SK-N-MC (cell line): Measurements from ENCODE around the gene SLC17A4.

Experiments used
- DNase-seq: peaks from one replicate; pipeline ENCODE4 v3.0.0-alpha.2; 2011; ENCODE audit warnings: low read depth, low spot score
- H3K27ac ChIP-seq: fragments of 200-600 bp; sonication (generic); 2 replicates; pipeline ENCODE4 v1.5.1; 2016; ENCODE audit warnings: mixed run types
- H3K36me3 ChIP-seq: fragments of 200-600 bp; sonication (generic); 2 replicates; pipeline ENCODE4 v1.6.1; 2017; ENCODE audit warnings: antibody characterized with exemption, low read length, mixed read lengths; ENCODE audit not compliant: insufficient read depth
- H3K4me3 ChIP-seq: fragments of 200-600 bp; sonication (generic); 2 replicates; pipeline ENCODE4 v1.5.1; 2016
- H3K9ac ChIP-seq: fragments of 200-600 bp; sonication (generic); 2 replicates; pipeline ENCODE4 v1.8.0; 2017; ENCODE audit warnings: mixed run types, mixed read lengths; ENCODE audit not compliant: insufficient read length
- H3K9me3 ChIP-seq: fragments of 200-600 bp; sonication (generic); 2 replicates; pipeline ENCODE4 v1.6.1; 2017; ENCODE audit warnings: low read depth, mild to moderate bottlenecking, antibody characterized with exemption, low read length, moderate library complexity, mixed read lengths
- EZH2 ChIP-seq: fragments of 200-600 bp; sonication (generic); IDR thresholded peaks from one replicate; pipeline ENCODE4 v1.6.1; 2017; ENCODE audit warnings: antibody characterized with exemption
- FOXP2 ChIP-seq: optimal IDR thresholded peaks from 2 replicates; pipeline ENCODE3; 2011; ENCODE audit warnings: mild to moderate bottlenecking, moderate library complexity; ENCODE audit not compliant: insufficient read depth; ENCODE audit errors: extremely low read length, control extremely low read depth
- POLR2AphosphoS5 ChIP-seq: IDR thresholded peaks from 2 replicates; pipeline ENCODE4 v1.6.1; 2012; ENCODE audit warnings: mild to moderate bottlenecking, low read depth, low read length, borderline replicate concordance

The SLC17A4 gene

DNA sequence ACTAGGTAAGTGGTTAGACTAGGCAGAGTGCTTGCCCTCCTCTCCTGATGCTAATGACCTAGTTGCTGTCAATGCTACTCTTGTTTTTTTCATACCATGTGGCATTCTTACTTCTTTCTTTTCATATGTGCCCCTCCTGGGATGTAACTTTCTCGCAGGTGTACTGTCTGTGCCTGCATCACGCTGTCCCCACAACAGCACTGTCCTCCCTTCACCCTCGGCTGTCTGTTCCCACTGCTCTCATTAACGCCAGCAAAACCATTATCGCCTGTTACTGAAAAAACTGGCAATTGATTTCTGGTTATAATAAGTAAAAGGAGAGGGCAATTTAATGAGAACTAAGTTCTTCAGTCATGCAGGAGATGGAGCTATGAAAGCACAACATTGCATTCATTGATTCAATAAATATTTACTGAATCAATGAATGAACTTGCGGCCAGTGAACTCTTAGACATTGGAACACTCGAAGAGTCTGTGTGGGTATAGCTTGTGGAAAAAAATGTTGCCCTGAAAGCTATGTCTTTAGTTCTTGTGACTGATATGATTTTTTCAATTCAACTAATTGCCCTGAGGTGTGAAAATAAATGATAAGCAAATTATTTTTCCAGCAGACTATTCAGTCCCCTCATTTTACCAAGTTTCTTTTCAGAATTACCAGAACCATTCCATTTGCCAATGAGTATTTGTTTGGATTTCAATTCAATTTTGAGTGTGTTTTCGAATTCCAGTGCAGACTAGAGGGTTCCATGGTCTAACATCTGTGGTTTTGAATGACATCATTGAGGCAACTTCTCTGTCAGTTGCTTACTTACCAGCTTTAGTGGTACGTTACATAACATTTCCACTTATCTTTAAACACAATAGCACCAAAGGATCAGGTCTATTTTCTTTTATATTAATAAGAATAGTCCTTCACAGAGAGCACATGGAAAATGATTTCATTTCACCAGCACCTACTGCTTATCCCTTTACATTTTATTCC is 2.1 kb downstream of the SLC17A4 start:
- Histone ChIP-seq H3K9me3 (no peaks in the 10 kb centered on the region), H3K27ac (no peak overlapping the region), H3K4me3 (no peak overlapping the region), H3K9ac (no peak overlapping the region), H3K36me3 (no peaks in the 10 kb centered on the region)
- TF ChIP-seq FOXP2 (no peak), POLR2AphosphoS5 (no peak), EZH2 (no peak)
- no peak for DNase-seq

DNA sequence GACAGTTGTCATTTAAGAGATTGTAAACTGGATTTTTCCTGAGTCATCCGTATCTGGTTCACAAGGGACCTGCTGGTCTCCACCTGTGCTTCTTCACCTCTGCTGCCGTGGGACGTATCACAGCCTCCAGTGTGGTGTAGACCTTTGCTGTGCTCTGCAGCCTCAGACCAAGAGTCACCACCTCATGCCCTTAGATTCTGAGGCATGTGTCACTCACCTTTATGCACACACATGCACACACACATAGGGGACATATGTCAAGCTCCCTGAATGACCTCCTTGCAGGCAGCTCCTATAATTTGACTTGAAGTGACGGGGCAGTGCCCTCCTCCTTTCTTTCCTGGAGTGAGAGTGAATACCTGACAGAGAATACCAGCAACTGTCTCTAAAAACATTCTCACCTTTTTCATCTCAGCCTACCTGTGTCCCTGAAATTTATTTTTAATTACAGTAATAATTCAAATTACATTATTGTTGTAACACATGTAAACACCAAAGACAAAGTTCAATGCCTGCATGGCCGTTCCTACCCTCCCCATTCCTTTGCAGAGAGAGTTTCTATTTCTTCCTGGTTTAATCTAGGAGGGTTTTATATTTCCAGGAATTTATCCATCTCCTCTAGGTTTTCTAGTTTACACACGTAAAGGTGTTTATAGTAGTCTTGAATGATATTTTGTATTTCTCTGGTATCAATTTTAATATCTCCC is 3.5 kb downstream of the SLC17A4 start:
- no peak overlapping the region for H3K4me3 ChIP-seq
- no peak for DNase-seq
- no peaks in the 10 kb centered on the region for H3K36me3 ChIP-seq
- H3K27ac ChIP-seq, result no peak overlapping the region
- TF ChIP-seq EZH2, result no peak
- no peak for TF ChIP-seq POLR2AphosphoS5
- TF ChIP-seq FOXP2, result no peak
- H3K9me3 ChIP-seq, result no peaks in the 10 kb centered on the region
- no peak overlapping the region for H3K9ac ChIP-seq

- Histone ChIP-seq H3K9ac (no peak overlapping the region), H3K36me3 (no peaks in the 10 kb centered on the region), H3K9me3 (no peaks in the 10 kb centered on the region), H3K27ac (no peak overlapping the region), H3K4me3 (no peak overlapping the region)
- no peak for TF ChIP-seq POLR2AphosphoS5
- TF ChIP-seq EZH2, result no peak
- TF ChIP-seq FOXP2, result no peak
- DNase-seq, result no peak
These were observed 10.1 kb downstream of the SLC17A4 start for GRCh38 chr6:25764611-25765010.

DNA sequence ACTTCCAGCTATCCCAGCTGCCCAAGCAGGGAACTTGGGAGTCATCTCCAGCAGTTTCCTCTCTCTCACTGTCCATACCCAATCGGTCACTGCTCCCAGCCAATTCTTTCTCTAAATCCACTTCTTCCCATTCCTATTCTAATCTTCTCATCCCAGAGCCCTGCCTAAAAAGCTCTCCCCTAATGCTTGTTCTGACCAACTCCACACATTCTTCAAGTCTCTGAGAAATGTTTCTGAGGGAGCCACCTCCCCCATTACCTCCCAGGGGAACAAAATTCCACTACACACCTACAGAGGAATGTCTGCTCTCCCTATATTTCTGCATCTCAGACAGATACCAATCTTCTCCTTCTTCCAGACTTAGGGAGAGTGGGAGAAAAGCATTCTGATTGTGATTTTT is 14.0 kb downstream of the SLC17A4 start:
- H3K27ac ChIP-seq, result no peak overlapping the region
- no peaks in the 10 kb centered on the region for H3K9me3 ChIP-seq
- no peak overlapping the region for H3K4me3 ChIP-seq
- no peak overlapping the region for H3K9ac ChIP-seq
- no peaks in the 10 kb centered on the region for H3K36me3 ChIP-seq
- DNase-seq, result no peak
- TF ChIP-seq EZH2 (no peak), POLR2AphosphoS5 (no peak), FOXP2 (no peak)

DNA sequence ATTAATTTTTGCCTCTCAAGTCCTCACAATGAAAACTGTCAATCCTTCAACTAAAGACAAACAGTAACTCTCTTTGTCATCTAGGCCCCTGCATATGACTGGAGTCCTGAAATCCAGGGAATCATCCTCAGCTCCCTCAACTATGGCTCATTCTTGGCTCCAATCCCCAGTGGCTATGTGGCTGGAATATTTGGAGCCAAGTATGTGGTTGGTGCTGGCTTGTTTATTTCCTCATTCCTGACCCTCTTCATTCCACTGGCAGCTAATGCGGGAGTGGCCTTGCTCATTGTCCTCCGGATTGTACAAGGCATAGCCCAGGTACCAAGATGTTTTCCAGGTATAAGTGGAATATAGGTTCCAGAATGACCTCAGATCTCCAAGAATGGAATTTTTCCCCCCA is 15.4 kb downstream of the SLC17A4 start:
- DNase-seq, result no peak
- H3K4me3 ChIP-seq, result no peak overlapping the region
- no peaks in the 10 kb centered on the region for H3K9me3 ChIP-seq
- H3K27ac ChIP-seq, result no peak overlapping the region
- no peak overlapping the region for H3K9ac ChIP-seq
- TF ChIP-seq FOXP2 (no peak), EZH2 (no peak), POLR2AphosphoS5 (no peak)
- no peaks in the 10 kb centered on the region for H3K36me3 ChIP-seq

GRCh38 chr6:25774120-25774715 is 19.7 kb downstream of the SLC17A4 start:
- no peak for DNase-seq
- Histone ChIP-seq H3K36me3 (no peaks in the 10 kb centered on the region), H3K27ac (no peak overlapping the region), H3K9me3 (no peaks in the 10 kb centered on the region), H3K4me3 (no peak overlapping the region), H3K9ac (no peak overlapping the region)
- no peak for TF ChIP-seq FOXP2
- no peak for TF ChIP-seq POLR2AphosphoS5
- no peak for TF ChIP-seq EZH2

DNA sequence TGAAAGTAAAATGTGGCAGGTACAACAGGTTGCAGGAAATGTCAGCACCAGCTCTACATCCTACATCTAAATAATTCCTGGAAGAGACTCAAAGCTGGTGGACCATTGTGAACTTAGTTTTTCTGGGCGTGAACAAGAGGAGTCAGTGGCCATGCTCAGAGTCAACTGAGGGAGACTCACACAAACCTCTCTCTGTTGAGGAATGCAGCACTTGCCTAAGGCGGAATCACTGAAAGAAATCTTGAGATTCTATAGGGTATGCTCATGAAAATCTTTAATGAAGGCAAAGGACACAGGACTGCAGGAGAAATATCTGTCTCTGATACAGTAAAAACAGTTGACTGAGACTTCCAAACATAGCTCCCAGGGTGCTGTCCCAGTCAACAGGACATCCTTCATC is 22.5 kb downstream of the SLC17A4 start:
- Histone ChIP-seq H3K9me3 (no peaks in the 10 kb centered on the region), H3K27ac (no peak overlapping the region), H3K36me3 (no peaks in the 10 kb centered on the region), H3K9ac (no peak overlapping the region), H3K4me3 (no peak overlapping the region)
- TF ChIP-seq FOXP2, result no peak
- TF ChIP-seq EZH2, result no peak
- no peak for TF ChIP-seq POLR2AphosphoS5
- DNase-seq, result no peak

DNA sequence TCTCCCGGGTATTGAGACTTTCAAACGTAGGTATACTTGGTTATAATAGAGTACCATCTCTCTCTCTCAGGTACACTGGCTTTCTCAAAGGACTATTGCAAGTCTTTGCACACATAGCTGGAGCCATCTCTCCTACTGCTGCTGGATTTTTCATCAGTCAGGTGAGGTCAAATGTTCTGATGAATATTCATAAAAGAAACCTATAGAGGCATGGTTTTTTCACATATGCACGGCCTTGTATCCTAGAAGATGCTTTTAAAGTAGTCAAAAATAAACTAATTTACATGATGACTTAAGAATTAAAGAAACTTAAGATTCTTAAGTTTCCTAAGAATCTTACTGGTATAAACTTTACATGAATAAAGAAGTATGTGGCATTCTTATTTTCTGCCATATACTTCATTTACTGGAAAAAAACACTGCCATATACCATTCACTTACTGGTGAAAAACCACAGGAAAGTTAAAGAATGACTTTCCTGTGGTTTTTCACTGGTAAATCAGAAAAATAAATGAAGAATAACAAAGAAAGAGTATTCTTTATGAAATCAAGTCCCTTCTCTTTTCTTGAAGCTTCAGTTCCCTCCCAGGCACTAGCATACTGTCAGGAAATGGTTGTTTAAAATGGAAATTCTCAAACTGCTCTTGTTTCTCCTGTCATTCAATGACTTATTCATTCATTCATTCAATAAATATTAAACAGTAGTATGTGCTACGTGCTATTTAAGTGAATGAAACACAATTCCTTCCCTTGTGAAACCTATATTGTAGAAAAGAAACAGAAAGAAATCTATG is 23.5 kb downstream of the SLC17A4 start:
- Histone ChIP-seq H3K4me3 (no peak overlapping the region), H3K27ac (no peak overlapping the region), H3K9me3 (no peaks in the 10 kb centered on the region), H3K9ac (no peak overlapping the region), H3K36me3 (no peaks in the 10 kb centered on the region)
- TF ChIP-seq POLR2AphosphoS5 (no peak), EZH2 (no peak), FOXP2 (no peak)
- DNase-seq, result no peak

DNA sequence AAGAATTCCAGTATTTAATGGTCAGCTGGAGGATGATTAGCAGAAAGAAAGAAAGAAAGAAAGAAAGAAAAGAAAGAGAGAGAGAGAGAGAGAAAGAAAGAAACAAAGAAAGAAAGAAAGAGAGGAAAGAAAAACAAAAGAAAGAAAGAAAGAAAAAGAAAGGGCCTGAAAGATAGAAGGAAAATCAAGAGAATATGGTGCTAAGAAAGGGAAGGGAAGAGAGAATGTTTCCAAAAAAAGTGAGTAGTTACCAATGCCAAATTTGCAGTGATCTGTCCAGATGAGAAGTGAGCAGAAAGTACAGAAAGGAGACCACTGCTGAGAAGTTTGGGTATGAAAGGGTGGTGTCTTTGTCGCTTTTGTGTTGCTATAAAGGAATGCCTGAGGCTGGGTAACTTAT is 26.6 kb downstream of the SLC17A4 start:
- H3K27ac ChIP-seq, result no peak overlapping the region
- H3K9me3 ChIP-seq, result no peaks in the 10 kb centered on the region
- no peak for DNase-seq
- H3K36me3 ChIP-seq, result no peaks in the 10 kb centered on the region
- no peak overlapping the region for H3K4me3 ChIP-seq
- H3K9ac ChIP-seq, result no peak overlapping the region
- TF ChIP-seq FOXP2 (no peak), POLR2AphosphoS5 (no peak), EZH2 (no peak)
